NCI-H748 treated with DMSO at 0.1 percent for 48 hours (cell line): ENCODE results near the gene IMMP2L.

Experiments
- DNase-seq: peaks from one replicate; lab custom pipeline; 2025; lab: John Stamatoyannopoulos, UW

Gene IMMP2L

GRCh38 chr7:111390000-111390399 lies 172.3 kb downstream of the IMMP2L start:
- DNase-seq: no peak

GRCh38 chr7:111388912-111389311 lies 173.4 kb downstream of the IMMP2L start:
- no peak for DNase-seq

GRCh38 chr7:111388016-111388415 lies 174.3 kb downstream of the IMMP2L start:
- no peak for DNase-seq

- DNase-seq: no peak
Measured at GRCh38 chr7:111384065-111384891, 178.0 kb downstream of the IMMP2L start.

- no peak for DNase-seq
Measured at GRCh38 chr7:111383133-111383532, 179.2 kb downstream of the IMMP2L start.

GRCh38 chr7:111381590-111381989 lies 180.7 kb downstream of the IMMP2L start:
- DNase-seq: no peak

- DNase-seq: no peak
Measured at GRCh38 chr7:111380945-111381344, 181.3 kb downstream of the IMMP2L start.

GRCh38 chr7:111374027-111374426 lies 188.3 kb downstream of the IMMP2L start:
- DNase-seq: no peak

GRCh38 chr7:111371437-111371836 lies 190.9 kb downstream of the IMMP2L start:
- no peak for DNase-seq

GRCh38 chr7:111370002-111370401 lies 192.3 kb downstream of the IMMP2L start:
- DNase-seq: no peak

GRCh38 chr7:111368381-111369065 lies 193.8 kb downstream of the IMMP2L start:
- no peak for DNase-seq

- DNase-seq: no peak
Measured at GRCh38 chr7:111364413-111364812, 197.9 kb downstream of the IMMP2L start.

- DNase-seq: no peak
Measured at GRCh38 chr7:111363099-111363498, 199.2 kb downstream of the IMMP2L start.

- DNase-seq: no peak
Measured at GRCh38 chr7:111362506-111363054, 199.7 kb downstream of the IMMP2L start.

- DNase-seq: no peak
Measured at GRCh38 chr7:111358915-111359314, 203.4 kb downstream of the IMMP2L start.

GRCh38 chr7:111357691-111358090 lies 204.6 kb downstream of the IMMP2L start:
- DNase-seq: no peak

- no peak for DNase-seq
Measured at GRCh38 chr7:111356941-111357340, 205.4 kb downstream of the IMMP2L start.

GRCh38 chr7:111352319-111352718 lies 210.0 kb downstream of the IMMP2L start:
- no peak for DNase-seq

GRCh38 chr7:111346219-111346618 lies 216.1 kb downstream of the IMMP2L start:
- no peak for DNase-seq

GRCh38 chr7:111343017-111343416 lies 219.3 kb downstream of the IMMP2L start:
- no peak for DNase-seq

GRCh38 chr7:111339006-111339405 lies 223.3 kb downstream of the IMMP2L start:
- no peak for DNase-seq

GRCh38 chr7:111333010-111333409 lies 229.3 kb downstream of the IMMP2L start:
- no peak for DNase-seq

- DNase-seq: no peak
Measured at GRCh38 chr7:111330235-111330523, 232.1 kb downstream of the IMMP2L start.
